HG03280 (cell line): Measurements from ENCODE around the gene PPM1F.
"Not testable (repeated sequence)": the region's sequence is repeated elsewhere in the genome, so short reads cannot be mapped to it uniquely, and the experiment has no call there.

Experiments
- ATAC-seq: cut with Tn5 transposase; IDR thresholded peaks from one replicate; pipeline ENCODE4 v1.9.1; 2021; ENCODE audit warnings: mild to moderate bottlenecking, moderate library complexity; ENCODE audit not compliant: unreplicated experiment

The PPM1F gene

DNA sequence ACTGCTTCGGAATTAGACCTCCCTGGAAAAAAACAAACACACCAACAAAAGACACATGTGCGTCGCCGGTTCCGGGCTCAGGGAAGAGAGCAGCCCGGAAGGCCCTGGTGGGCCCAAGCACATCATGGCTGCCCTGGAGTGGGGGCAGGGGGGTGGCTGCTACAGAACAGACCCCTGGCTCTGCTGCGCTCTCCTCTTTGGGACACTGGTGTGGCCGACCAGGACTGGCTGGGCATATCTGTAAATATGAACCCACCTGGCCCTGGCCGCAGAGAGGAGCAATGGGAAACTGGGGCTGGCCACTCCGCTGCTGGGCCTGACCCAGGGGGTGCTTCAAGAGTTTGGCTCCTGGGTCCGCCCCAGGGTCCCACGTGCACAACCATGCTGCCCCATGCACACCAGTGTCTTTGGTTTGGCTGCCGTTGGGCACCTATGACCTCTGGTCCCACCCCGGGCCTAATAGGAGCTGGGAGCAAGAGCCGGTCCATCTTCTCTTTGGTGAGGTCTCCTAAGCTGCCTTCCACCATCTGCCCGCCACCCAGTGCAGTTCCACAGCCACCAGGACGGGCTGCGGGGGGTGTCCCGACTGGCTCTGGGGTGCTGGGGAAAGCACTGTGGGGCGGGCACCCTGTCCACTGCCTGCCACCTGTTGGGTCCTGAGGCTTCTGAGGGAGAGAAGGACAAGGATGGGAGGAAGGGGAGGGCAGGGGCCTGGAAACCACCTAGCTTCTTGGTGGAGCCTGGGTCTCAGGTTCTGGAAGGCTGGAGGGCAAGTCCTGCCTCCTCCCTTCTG lies 30.1 kb downstream of the PPM1F start:
- ATAC-seq: no peak

DNA sequence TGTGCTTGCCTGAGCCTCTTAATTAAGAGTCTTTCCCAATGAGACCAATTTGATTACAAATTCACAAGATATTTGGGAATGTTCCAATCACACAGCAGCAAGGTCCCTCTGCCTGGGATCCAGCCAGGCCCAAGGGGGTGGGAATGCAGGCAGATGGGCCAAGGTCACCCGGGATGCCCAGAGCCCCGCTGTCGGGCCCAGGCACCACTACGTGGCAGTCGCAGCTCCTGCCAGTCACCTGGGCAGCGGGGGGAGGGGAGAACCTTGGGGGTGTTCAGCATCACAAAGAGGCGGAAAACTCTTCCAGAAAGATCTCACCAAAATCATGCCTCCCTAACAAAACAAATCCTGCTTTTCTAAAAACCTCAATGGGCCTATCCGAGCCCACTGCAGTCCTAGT lies 30.9 kb downstream of the PPM1F start:
- no peak for ATAC-seq

DNA sequence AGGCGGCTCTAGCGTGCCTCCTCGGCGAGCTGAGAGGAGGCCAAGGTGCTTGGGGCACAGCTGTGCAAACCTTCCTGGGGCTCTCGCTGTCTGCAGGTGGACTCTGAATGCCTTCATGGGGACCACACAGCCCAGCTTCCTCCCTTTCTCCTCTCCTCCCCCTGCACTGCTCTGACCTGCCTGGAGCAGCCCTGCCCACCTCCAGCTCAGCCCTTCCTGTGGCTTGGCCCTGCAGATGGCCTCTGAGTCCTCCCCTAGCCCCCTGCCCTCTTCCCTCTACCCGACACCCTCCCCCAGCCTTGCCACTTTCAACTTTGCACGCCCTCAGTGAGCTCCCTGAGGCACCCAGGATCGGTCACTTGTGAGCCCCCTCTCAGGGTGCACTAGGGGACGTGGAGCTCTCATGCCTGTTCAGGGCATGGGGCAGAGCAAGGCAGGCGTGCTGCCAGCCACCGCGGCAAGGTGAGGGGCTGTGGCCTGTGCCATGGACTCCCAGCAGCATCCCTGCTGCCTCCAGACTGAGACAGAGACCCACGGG lies 31.4 kb downstream of the PPM1F start:
- ATAC-seq: no peak

DNA sequence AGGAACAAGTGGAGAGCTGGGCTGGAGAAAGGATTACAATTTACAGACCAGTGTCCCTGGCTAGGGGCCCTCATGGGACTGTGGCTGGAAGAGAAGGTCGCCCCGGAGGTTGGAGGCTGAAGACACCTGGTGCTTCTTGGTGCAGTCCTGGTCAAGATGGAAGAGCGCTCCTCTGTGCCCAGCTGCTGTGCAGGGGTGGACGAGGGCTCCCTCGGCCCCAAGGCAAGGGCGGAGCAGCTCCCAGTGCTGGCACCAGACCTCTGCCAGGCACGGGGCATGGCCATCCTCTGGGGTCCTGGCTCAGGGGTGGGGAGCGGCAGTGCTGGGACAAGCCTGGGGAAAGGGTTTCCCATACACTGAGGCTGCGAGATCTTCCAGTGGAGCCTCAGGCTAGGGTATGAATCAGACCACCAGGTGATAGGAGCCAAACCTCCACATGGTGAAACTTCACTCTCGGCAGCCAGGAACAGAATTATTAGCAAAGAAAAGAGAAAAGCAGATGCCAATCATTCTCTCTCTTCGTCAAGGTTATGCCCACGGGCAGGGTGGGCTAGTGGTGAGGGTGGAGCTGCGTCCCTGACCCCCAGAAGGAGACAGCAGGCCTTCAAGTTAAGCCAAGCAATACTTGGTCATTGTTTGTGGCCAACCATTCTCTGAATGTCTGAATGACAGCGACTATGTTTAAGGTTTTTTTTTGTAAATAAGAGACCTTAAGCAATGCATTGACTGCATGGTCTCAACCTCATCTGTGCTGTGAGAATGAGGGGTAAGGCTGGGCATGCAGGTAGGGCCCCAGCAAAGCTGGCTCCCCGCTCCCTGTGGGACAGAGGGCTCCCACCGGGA lies 32.1 kb downstream of the PPM1F start:
- no peak for ATAC-seq

DNA sequence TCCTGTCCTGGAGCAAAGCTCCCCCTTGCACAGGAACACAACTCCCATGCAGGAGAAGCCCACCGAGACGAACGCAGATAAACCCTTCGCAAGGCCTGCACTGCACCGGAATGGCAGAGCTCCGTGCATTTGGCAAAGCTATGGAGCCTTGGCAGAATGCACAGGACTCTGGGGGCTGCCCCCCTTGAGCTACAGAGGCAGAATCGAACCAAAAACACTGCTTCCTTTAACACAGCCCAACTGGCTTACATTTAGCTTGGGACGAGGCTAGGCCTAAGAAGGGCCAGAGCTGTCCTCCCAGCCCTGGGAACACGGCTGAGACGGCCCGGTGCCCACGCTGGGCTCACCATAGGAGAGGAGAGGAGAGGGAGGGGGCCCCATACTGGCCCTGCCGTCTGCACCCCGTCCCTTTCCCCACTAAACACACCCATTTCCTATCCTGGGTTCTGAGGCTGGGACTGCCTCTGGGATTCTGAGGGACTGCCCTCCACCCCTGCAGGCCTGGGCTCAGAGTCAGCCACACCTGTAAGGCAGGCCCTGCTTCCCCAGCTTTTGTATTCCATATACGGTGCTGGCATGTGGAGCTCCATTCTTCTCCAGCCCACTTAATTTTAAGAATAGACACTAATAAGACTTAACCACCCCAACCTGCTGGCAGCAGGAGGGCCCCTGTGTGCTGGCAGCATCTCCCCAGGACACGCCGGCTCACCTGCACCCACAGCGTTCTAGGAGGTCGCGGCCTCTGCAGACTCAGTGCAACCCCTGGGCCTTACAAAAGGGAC lies 32.9 kb downstream of the PPM1F start:
- ATAC-seq: no peak

DNA sequence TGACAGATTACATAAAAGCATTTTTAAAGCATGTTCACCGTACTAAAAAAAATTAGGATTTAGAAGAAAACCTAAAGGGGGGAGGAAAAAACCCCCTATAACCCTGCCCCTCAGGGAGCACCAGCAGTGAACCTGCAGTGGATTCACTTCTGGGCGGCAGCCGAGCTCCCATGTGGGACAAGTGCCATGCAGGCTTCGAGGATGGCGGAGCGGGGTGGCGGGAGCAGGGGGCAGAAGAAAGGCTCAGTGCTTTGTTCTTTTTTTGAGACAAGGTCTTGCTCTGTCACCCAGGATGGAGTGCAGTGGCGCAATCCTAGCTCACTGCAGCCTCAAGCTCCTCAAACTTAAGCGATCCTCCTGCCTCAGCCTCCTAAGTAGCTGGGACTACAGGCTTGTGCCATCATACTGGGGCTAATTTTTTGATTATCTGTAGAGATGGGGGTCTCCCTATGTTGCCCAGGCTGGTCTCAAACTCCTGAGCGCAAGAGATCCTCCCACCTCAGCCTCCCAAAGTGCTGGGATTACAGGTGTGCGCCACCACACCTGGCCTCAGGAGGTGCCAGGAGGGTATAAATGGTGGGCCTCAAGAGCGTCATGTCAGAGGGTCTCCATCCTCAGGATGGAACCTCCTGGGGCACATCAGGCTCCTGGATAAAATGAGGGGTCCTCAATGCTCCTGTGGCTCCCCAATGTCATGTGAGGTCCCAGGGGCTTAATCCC lies 34.0 kb downstream of the PPM1F start:
- ATAC-seq: no peak

DNA sequence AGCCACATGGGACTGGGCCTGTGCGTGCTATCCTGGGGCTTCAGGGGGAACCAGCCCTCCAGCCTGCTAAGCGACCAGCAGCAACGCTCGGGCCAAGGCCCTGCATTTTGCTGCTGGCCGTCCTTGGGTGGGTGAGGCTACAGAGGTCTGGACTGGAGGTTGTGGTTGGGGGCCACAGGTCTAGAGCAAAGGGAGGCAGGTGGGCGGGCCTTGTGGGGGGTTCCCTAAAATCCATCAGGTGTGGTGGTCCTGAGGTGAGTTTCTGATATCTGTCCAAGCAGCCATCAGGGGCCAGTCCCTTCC lies 34.7 kb downstream of the PPM1F start:
- ATAC-seq: no peak

DNA sequence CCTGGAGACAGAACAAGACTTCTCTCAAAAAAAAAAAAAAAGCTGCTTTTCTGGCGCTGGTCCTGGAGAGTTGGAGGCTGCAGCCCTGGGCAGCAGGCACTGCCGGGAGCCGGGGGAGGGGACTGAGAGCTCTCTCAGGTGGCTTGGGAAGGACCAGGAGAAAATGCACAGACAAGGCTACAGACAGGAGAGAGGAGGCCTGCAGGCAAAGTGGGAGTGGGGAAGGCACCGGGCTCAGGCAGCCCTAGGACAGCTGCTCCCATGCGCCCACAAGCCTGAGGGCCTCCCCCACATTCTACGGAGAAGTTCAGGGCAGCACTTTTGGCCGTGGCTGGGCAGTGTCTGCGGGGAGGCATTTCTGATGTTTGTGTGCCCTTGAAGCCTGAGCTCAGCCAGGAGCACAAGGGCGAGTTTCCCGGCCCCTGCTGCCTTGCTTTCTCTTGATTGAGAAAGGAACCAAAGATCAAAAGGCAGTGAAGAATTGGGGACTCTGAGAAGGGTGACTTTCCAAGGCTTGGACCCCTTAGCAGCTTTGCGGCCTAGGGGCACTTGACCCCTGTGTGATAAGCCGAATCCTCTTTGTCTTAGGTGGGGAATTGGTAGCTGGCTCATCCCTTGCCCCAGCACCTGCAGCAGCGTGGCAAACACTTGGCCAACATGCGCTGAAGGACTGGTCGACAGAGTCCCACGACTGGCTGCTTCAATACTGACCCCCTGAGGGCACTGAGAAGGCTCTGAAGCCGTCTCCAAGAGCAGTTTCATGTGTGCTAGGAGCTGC lies 35.3 kb downstream of the PPM1F start:
- ATAC-seq: no peak

DNA sequence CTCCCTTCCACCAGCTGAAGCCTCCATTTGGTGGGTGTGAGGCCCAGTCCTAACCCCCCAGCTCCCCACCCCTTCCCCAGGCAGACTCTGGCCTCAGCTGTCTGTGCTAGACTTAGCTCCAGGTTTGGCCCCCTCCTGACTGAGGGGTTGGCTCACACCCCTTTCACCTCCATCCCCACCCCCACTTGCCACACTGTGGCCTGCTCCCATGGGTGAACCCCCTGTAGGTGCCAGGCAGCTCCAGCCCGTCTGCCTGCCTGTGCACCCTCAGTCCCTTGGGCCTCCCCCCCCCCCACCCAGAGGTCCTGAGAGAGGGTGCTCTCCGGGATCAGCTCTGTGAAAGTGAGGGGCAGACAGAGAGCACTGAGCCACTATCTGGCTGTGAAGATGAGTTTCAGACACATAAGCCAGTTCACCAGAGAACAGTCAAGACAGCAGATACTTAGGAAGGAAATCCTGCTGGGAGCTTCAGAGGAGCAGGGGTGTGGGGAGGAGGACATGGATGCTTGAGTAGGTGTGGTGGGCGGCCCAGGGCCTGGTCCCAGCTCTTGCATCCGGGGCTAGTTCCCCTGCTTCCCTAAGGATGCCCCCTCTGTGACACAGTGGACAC lies 36.2 kb downstream of the PPM1F start:
- ATAC-seq: no peak

DNA sequence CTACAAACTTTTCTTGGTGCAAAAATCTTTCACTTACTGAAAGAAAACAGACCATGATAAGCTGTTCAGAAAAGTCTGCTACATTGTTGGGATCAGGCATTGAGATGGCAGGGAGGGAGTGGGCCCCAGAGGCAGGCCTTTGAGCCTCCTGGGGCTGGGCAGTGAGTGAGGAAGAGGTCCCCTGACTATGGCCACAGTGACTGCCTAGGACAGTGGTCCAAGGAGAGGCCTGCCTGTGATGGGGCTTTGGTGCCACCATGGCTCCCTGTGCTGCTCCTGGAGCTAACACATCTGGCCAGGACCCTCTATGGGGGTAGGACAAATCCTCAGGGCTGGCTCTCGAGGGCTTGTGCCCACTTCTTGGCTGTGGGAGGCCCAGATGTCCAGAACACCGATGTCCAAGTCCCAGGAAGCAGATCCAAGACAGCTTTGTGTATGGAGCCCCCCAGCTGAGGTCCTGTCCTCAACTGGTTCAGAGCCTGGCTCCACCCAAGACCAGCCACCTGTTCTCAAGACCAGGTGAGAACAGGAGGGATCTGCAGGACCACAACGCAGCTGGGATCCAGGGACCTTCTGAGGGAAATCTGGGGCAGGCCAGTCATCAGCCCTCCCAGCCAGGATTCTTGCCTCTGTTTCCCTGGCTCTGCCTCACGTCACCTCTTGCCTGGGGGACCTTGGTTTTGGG lies 36.9 kb downstream of the PPM1F start:
- no peak for ATAC-seq

DNA sequence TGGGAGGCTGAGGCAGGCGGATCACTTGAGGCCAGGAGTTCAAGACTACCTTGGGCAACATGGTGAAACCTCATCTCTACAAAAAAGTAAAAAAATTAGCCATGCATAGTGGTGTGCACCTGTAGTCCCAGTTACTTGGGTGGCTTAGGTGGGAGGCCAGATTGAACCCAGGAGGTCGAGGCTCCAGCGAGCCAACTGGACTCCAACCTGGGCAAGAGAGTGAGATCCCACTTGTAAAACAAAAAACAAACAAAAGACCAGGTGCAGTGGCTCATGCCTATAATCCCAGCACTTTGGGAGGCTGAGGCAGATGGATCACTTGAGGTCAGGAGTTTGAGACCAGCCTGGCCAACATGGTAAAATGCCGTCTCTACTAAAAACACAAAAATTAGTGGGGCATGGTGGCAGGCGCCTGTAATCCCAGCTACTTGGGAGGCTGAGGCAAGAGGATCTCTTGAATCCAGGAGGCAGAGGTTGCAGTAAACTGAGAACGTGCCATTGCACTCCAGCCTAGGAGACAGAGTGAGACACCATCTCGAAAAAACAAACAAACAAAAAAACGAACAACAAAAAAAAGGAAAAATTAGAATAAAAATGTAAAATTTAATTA lies 38.5 kb downstream of the PPM1F start:
- not testable (repeated sequence) for ATAC-seq

DNA sequence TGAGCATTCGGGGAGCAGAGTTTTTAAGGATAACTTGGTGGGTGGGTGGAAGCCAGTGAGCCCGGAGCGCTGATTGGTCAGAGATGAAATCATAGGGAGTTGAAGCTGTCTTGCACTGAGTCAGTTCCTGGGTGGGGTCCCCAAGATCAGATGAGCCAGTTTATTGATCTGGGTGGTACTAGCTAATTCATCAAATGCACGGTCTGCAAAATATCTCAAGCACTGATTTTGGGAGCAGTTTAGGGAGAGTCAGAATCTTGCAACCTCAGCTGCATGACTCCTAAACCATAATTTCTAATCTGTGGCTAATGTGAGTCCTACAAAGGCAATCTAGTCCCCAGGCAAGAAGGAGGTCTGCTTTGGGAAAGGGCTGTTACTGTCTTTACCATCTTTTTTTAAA lies 42.3 kb downstream of the PPM1F start:
- ATAC-seq: not testable (repeated sequence)

DNA sequence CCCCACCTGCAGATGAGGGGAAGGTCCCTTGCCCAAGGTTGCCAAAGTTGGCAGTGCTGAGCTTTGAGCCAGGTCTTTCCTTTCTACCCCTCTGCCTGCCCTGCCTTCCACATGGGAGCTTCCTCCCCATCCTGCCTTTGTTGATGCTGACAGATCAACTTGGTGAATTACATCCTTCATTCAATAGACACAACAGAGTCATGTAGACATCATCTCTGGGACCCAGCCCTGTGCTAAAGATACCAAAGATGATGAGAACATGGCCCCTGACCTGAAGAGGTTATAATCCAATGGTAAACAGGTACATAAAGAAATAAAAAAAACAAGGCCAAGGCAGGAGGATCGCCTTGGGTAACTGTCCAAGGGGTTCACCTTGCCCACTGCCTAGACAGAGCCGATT lies 42.8 kb downstream of the PPM1F start:
- ATAC-seq: no peak

DNA sequence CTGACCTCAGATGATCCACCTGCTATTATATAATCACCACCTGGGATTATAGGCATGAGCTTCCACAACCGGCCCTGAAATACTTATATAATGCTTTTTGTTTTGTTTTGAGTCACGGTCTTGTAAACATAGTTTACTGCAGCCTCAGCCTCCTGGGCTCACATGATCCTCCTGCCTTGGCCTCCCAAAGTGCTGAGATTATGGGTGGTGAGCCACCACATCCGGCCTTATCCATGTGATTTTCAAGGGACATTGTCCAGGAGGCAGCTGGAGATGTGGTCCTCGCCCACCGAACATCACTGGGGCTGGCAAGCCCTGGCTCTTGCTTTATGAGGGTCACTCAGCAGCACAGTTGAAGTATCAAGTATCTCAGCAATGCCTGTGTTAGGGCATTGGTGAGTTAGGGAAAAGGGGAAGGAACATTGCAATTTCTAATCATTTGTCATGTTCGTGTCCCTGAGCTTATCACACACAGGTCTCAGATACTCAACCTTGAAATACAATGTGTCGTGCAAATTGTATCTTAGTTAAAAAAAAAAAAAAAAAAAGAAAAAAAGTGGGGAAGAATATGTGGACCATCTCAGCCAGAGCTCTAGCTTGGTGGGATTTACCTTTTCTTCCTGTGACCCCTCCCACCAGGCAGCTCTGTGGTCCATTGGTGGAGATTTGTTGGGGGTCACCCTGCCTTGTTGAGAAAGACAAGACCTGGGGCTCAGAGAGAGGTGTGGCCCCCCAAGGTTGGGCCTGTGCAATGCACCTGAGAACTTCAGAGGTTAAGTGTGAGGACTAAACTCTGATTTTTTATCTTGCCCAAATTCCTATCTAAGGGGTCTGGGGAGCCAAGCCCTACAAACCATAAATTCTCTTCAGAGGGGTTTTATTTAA lies 44.8 kb downstream of the PPM1F start:
- no peak for ATAC-seq

DNA sequence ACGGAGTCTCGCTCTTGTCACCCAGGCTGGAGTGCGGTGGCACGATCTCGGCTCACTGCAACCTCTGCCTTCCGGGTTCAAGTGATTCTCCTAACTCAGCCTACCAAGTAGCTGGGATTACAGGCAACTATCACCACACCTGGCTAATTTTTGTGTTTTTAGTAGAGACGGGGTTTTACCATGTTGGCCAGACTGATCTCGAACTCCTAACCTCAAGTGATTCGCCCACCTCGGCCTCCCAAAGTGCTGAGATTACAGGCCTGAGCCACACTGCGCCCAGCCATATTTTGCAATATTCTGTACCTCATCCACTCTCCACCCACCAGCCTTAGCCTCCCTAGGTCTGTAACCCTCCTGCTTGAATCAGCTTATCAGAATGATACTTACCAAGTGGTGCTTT lies 47.4 kb downstream of the PPM1F start:
- not testable (repeated sequence) for ATAC-seq

DNA sequence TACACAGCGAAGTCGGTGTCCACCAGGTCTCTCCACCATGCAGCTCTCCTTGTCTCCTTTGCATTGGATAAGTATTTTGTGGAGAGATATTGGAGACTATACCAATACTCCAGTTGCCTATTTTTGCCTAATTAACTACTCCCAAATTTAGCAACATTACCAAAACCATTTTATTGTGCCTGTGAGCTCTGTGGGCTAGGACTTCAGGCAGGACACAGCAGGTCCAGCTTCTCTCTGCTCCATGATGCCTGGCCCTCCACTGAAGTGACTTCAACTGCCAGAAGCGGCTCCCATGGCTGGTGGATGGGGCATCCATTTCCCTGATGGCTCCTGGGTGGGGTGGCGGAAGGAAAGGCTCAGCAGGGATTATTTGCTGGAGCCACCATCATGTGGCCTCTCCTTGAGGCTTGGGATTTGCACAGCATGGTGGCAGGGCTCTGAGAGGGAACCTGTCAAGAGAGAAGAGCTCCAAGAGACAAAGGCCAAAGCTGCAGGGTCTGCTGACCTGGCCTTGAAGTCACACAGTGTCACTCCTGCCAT lies 48.3 kb downstream of the PPM1F start:
- ATAC-seq: no peak

DNA sequence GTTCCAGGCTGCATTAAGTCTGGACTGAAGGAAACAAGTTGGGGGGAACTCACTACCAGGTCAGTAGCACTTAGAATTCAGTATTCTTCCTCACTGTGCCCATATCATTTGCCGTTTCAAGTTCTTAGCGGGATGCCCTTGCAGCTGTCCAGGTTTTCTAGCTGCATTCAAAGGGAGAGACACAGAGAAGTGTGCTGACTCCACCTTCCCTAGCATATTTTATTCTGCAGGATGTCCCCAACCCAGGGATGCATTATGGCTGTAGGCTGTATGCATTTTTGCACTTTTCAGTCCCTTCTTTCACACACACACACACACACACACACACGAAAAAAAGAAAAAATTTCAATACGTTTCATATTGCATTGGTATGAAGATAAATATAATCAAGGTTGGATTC lies 49.4 kb downstream of the PPM1F start:
- no peak for ATAC-seq
